PFSK-1 (cell line): ENCODE data around the gene SH2B3.

Experiments used
- POLR2AphosphoS5 ChIP-seq: IDR thresholded peaks from 2 replicates; pipeline ENCODE4 v1.6.1; 2012; ENCODE audit warnings: low read depth, mild to moderate bottlenecking, control low read depth, low read length, moderate library complexity
- TAF1 ChIP-seq: IDR thresholded peaks from 2 replicates; pipeline ENCODE4 v1.6.1; 2012; ENCODE audit warnings: low read length, control low read depth, borderline replicate concordance; ENCODE audit not compliant: insufficient read depth

DNA sequence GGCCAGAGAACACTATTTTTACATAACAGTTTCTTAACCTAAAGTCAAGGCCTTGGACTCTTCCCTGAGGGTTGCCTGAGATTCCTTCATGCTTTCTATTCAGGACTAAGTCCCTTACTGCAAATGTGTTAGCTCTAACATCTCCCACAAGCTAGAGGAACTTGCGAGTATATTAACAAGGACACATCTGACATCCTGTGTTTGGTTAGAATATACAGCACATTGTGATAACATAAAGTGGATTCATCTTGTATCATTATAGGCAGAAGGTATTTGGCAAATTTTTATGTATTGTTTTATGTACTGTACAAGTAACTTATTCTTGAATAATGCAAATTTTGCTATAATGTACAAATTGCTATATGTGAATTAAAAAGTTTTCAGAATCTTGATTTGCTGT is 45.5 kb downstream of the SH2B3 start:
- no peak for TF ChIP-seq TAF1
- TF ChIP-seq POLR2AphosphoS5, result no peak
